ENCODE results near the gene ARHGEF33. TPM values are rescaled to one million over a fixed set of nuclear protein-coding genes. Genes with fewer than 3 reads are reported as not detected.

The ARHGEF33 gene
- total and polyA plus RNA-seq, 8 donors = under 0.01 to 2.0 (median 0.61) TPM; not detected in 1

DNA sequence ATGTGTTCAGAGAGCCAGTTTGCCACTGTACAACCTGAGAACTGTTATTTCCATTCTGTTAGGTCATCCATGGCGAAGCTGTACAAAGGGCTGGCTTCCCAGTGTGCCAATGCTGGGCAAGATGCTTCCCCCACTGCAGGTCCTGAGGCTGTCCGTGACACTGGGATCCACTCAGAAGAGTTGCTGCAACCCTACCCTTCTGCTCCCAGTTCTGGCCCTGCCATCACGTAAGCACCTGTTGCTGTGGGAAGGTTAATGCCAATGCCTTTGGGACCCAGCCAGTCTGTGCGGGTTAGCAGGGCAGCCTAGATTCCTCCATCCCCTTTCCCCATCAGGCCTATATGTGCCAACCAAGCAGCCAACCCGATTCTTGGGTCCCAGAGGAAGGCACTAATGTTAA, 68.3 kb downstream of the ARHGEF33 start:
- H3K4me1 ChIP-seq = peaks cover 7 to 13% (median 10%) of the 10 kb centered on the region in 4 donors
- WGBS, 5 donors = 90 to 96% (median 94%) methylated on average over 5 of the region's 5 CpGs
- intact Hi-C loops (cut with DNase I; ENCODE audit: low total_unique reads) = no loop called here

DNA sequence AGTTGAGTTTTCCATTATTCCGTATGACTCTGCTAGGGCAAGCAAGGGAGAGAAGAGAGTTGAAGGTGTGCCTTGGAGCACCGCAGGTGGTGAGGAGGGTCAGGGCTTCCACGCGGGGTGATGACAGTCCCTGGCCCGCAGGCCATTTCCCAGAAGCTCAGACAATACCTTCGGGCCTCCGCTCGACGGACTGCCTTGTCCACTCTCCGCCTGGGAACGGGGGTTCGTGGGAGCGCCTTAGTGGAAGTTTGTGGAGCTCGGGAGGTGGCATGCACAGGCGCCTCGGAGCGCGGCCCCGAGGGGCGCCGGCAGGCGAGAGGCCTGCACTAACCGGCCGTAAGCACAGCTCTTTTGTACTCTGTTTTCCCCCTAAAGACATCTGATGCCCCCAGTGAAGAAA, 69.8 kb downstream of the ARHGEF33 start:
- TF ChIP-seq EP300 (IDR thresholded peaks at IDR 0.05) (no peak), POLR2A (IDR thresholded peaks at IDR 0.05) (no peak)
- Histone ChIP-seq H3K9me3 (no peaks in the 10 kb centered on the region), H3K4me3 (peak overlapping the region; percentile 39 to 55 (median 50)), H3K4me1 (peaks cover 7 to 13% (median 10%) of the 10 kb centered on the region in 4 donors), H3K27me3 (peaks cover 0 to 9% (median 8%) of the 10 kb centered on the region in 3 donors), H3K27ac (no peak overlapping the region), H3K36me3 (no peaks in the 10 kb centered on the region)
- intact Hi-C loops (cut with DNase I; ENCODE audit: low total_unique reads) = no loop called here
- DNase-seq = no peak
- 80 to 90% (median 86%) methylated on average over 24 of the region's 24 CpGs for WGBS, 5 donors

More for the DNA sequence above, 68.3 kb downstream of the ARHGEF33 start:
- Histone ChIP-seq H3K36me3 (no peaks in the 10 kb centered on the region), H3K27ac (no peak overlapping the region), H3K27me3 (peaks cover 0 to 9% (median 8%) of the 10 kb centered on the region in 3 donors), H3K4me3 (no peak overlapping the region), H3K9me3 (no peaks in the 10 kb centered on the region)
- TF ChIP-seq, protein P1, sequence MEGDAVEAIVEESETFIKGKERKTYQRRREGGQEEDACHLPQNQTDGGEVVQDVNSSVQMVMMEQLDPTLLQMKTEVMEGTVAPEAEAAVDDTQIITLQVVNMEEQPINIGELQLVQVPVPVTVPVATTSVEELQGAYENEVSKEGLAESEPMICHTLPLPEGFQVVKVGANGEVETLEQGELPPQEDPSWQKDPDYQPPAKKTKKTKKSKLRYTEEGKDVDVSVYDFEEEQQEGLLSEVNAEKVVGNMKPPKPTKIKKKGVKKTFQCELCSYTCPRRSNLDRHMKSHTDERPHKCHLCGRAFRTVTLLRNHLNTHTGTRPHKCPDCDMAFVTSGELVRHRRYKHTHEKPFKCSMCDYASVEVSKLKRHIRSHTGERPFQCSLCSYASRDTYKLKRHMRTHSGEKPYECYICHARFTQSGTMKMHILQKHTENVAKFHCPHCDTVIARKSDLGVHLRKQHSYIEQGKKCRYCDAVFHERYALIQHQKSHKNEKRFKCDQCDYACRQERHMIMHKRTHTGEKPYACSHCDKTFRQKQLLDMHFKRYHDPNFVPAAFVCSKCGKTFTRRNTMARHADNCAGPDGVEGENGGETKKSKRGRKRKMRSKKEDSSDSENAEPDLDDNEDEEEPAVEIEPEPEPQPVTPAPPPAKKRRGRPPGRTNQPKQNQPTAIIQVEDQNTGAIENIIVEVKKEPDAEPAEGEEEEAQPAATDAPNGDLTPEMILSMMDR (IDR thresholded peaks at IDR 0.05) = no peak
- TF ChIP-seq POLR2AphosphoS5 (IDR thresholded peaks at IDR 0.05) (no peak), EP300 (IDR thresholded peaks at IDR 0.05) (no peak), POLR2A (IDR thresholded peaks at IDR 0.05) (no peak)
- no peak for DNase-seq

DNA sequence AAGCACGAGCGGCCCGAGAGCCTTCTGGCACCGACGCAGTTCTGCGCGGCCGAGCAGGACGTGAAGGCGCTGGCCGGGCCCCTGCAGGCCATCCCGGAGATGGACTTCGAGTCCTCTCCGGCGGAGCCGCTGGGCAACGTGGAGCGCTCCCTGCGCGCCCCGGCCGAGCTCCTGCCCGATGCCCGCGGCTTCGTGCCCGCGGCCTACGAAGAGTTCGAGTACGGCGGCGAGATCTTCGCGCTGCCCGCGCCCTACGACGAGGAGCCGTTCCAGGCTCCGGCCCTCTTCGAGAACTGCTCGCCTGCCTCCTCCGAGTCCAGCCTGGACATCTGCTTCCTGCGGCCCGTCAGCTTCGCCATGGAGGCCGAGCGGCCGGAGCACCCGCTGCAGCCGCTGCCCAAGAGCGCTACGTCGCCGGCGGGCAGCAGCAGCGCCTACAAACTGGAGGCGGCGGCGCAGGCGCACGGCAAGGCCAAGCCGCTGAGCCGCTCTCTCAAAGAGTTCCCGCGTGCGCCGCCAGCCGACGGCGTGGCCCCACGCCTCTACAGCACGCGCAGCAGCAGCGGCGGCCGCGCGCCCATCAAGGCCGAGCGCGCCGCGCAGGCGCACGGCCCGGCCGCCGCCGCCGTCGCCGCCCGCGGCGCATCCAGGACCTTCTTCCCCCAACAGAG, 70.4 kb downstream of the ARHGEF33 start:
- Histone ChIP-seq H3K4me3 (peak overlapping the region; percentile 39 to 55 (median 50)), H3K9me3 (no peaks in the 10 kb centered on the region), H3K27me3 (peaks cover 0 to 9% (median 8%) of the 10 kb centered on the region in 3 donors), H3K4me1 (peaks cover 7 to 13% (median 10%) of the 10 kb centered on the region in 4 donors), H3K36me3 (no peaks in the 10 kb centered on the region), H3K27ac (peak overlapping the region in 2 of 5 donors; percentile 26 to 42)
- peak; percentile 70 to 97 for DNase-seq
- intact Hi-C loops (cut with DNase I; ENCODE audit: low total_unique reads) = no loop called here
- WGBS, 5 donors = 6 to 33% (median 9%) methylated on average over 20 to 97 of the region's 97 CpGs
- TF ChIP-seq POLR2A (IDR thresholded peaks at IDR 0.05) (no peak), POLR2AphosphoS5 (IDR thresholded peaks at IDR 0.05) (peak in 1 of 3 donors; percentile 52)

DNA sequence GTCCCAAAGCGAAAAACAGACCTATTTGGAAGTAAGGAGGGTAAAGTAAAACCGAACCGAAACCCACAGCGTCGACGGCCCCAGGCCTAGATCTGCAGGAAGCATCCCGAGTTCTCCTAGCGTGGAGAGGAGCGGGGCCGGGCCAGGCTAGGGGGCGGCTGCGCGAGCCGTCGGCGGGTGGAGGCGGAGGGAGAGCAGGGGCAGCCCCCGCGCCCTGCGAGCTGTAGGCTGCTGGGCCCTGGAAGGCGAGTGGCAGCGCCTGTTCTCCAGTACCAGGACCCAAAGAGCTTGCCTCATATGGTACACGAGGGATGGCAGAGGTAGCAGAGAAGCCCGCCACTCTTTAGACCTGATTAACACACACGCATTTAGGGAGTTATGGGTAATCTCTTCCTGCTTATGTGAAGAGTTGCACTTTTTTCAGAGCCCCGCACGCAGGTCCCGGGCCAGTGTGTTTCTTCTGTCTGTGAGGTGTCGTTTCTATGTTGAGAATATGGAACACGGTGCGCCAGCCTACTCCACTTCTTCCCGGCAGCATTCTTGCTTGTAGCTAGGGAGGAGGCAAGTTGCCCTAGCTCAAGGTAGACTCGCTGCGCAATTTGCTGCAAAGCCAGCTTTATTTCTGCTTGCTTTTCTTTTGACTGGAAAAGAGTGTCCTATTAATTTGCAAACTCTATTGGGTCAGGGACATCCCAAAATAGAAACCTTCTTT, 71.1 kb downstream of the ARHGEF33 start:
- DNase-seq = peak in 1 of 2 donors; percentile 7
- TF ChIP-seq, protein P1 (IDR thresholded peaks at IDR 0.05) = no peak
- TF ChIP-seq POLR2A (IDR thresholded peaks at IDR 0.05) (no peak), POLR2AphosphoS5 (IDR thresholded peaks at IDR 0.05) (no peak), EP300 (IDR thresholded peaks at IDR 0.05) (no peak)
- peaks cover 0 to 9% (median 8%) of the 10 kb centered on the region in 3 donors for H3K27me3 ChIP-seq
- H3K9me3 ChIP-seq = no peaks in the 10 kb centered on the region
- H3K27ac ChIP-seq = peak overlapping the region in 1 of 5 donors; percentile 47
- no peaks in the 10 kb centered on the region for H3K36me3 ChIP-seq
- H3K4me1 ChIP-seq = peaks cover 7 to 13% (median 10%) of the 10 kb centered on the region in 4 donors
- intact Hi-C loops (cut with DNase I; ENCODE audit: low total_unique reads) = no loop called here
- peak overlapping the region; percentile 39 to 55 (median 50) for H3K4me3 ChIP-seq
- WGBS, 5 donors = 46 to 59% (median 58%) methylated on average over 32 to 34 of the region's 34 CpGs

GRCh38 chr2:38966006-38966405, 76.3 kb downstream of the ARHGEF33 start:
- H3K27me3 ChIP-seq = no peaks in the 10 kb centered on the region
- 94 to 99% (median 97%) methylated on average over 5 of the region's 5 CpGs for WGBS, 5 donors
- H3K4me3 ChIP-seq = no peak overlapping the region
- no peak overlapping the region for H3K27ac ChIP-seq
- H3K4me1 ChIP-seq = no peaks in the 10 kb centered on the region
- no peaks in the 10 kb centered on the region for H3K9me3 ChIP-seq
- no peaks in the 10 kb centered on the region for H3K36me3 ChIP-seq
- intact Hi-C loops (cut with DNase I; ENCODE audit: low total_unique reads) = no loop called here
- TF ChIP-seq POLR2AphosphoS5 (IDR thresholded peaks at IDR 0.05) = no peak
- no peak for TF ChIP-seq POLR2A (IDR thresholded peaks at IDR 0.05)
- no peak for DNase-seq
